Measurements from ENCODE around the gene ADAM17. TPM values are rescaled to one million over a fixed set of nuclear protein-coding genes. Genes with fewer than 3 reads are reported as not detected.

ADAM17 gene
- total and polyA plus RNA-seq, 2 of the 8 experiments (the other 6 are each of a cell fraction or from before 2014, with no cell fraction given) = 6.5 to 23.5 TPM

- no peak overlapping the region for H3K4ac ChIP-seq (replicated peaks; ENCODE audit: insufficient read length, low read depth, low read length)
- no peak overlapping the region for H2AK5ac ChIP-seq (ENCODE audit: low read depth, low read length)
- no peaks in the 10 kb centered on the region for H3K23me2 ChIP-seq (ENCODE audit: low read depth, low read length)
- no peak overlapping the region for H3K56ac ChIP-seq (replicated peaks; ENCODE audit: insufficient read length, low read depth, low read length)
- no peaks in the 10 kb centered on the region for H3K36me3 ChIP-seq (ENCODE audit: control insufficient read depth in 2 of 4, insufficient read depth in 4 of 4, low read length in 3 of 4)
- no peaks in the 10 kb centered on the region for H3K79me2 ChIP-seq (ENCODE audit: control insufficient read depth in 1 of 2, insufficient read depth in 2 of 2, low read length in 2 of 2)
- H3K23ac ChIP-seq (ENCODE audit: insufficient read length) = no peak overlapping the region
- H3K27me3 ChIP-seq (replicated peaks in 1 of 4; ENCODE audit: control insufficient read depth in 3 of 4, extremely low read depth in 1 of 4, insufficient read depth in 3 of 4, low read length in 3 of 4) = no peaks in the 10 kb centered on the region
- H2AFZ ChIP-seq (ENCODE audit: low read length) = no peak overlapping the region
- no peak for DNase-seq (ENCODE audit: low read depth in 1 of 2, low spot score in 2 of 2)
- FAIRE-seq = no peak
- CTCF ChIA-PET (ENCODE audit: partially characterized antibody) = interaction anchor here (0.8 to 1.6 kb wide), 4 partner anchors 11 to 213 kb away, joined by 3 to 4 read pairs (median 4); no protein-coding TSS in a partner anchor
- no peak overlapping the region for H4K5ac ChIP-seq (ENCODE audit: insufficient read length, low read depth, low read length)
- no peak overlapping the region for H2BK12ac ChIP-seq (ENCODE audit: low read depth, low read length)
- POLR2A ChIA-PET (ENCODE audit: partially characterized antibody) = no interaction called here
- no peak overlapping the region for H3K4me3 ChIP-seq (ENCODE audit: extremely low read depth in 1 of 4, insufficient read depth in 2 of 4, low read depth in 3 of 4, low read length in 4 of 4)
- 87% methylated on average over 4 of the region's 4 CpGs; no CpG with 5 or more reads in 1 of the 2 experiments for WGBS, 2 experiments (ENCODE audit: extremely low coverage in 1 of 2, insufficient coverage in 1 of 2, insufficient read length in 1 of 2, insufficient replicate concordance in 2 of 2, low coverage in 1 of 2, low lambda C conversion rate in 2 of 2, missing lambda C conversion rate in 1 of 2)
- no peak overlapping the region for H3K27ac ChIP-seq (ENCODE audit: low read depth, low read length)
- no peak overlapping the region for H3K18ac ChIP-seq (ENCODE audit: extremely low read depth, low read length)
- no peak overlapping the region for H2BK5ac ChIP-seq (ENCODE audit: low read depth, low read length)
- no peak overlapping the region for H2BK20ac ChIP-seq (ENCODE audit: low read length)
- H3K9ac ChIP-seq (replicated peaks in 1 of 4; ENCODE audit: extremely low read depth in 1 of 4, low read depth in 3 of 4, low read length in 3 of 4) = no peak overlapping the region
- H3K79me1 ChIP-seq (ENCODE audit: low read depth, low read length) = no peaks in the 10 kb centered on the region
- TF ChIP-seq KDM4A (IDR thresholded peaks at IDR 0.05; ENCODE audit: low read depth, low read length, severe bottlenecking) (no peak), CTCF (IDR thresholded peaks at IDR 0.05; ENCODE audit: control extremely low read depth in 1 of 3, insufficient read depth in 1 of 3, low read depth in 1 of 3, low read length in 3 of 3) (peak in 2 of 3 experiments; percentile 33 to 34; a peak in 3 of 4 replicates)
- H4K91ac ChIP-seq (replicated peaks; ENCODE audit: insufficient read length, low read length) = no peak overlapping the region
- no peak overlapping the region for H3K14ac ChIP-seq (ENCODE audit: insufficient read length)
- no peak overlapping the region for H2BK15ac ChIP-seq (ENCODE audit: low read length)
- no peak overlapping the region for H3K4me2 ChIP-seq (ENCODE audit: insufficient read depth in 1 of 2, low read depth in 2 of 2, low read length in 2 of 2)
- H2BK120ac ChIP-seq (replicated peaks; ENCODE audit: low read depth, low read length) = no peak overlapping the region
- H4K20me1 ChIP-seq (replicated peaks in 1 of 2; ENCODE audit: control insufficient read depth in 1 of 2, insufficient read depth in 2 of 2, low read length in 2 of 2) = peaks cover 0 to 2% of the 10 kb centered on the region in 2 experiments
- no peaks in the 10 kb centered on the region for H3K4me1 ChIP-seq (replicated peaks in 1 of 4; ENCODE audit: control insufficient read depth in 3 of 4, insufficient read depth in 4 of 4, low read length in 3 of 4)
- no peaks in the 10 kb centered on the region for H3K9me3 ChIP-seq (ENCODE audit: insufficient read depth in 2 of 2, low read depth in 1 of 2, low read length in 1 of 2)
- no peak overlapping the region for H4K8ac ChIP-seq (ENCODE audit: extremely low read depth, insufficient read depth, low read length)
Observed at GRCh38 chr2:9573840-9574239, 18.2 kb upstream of the ADAM17 start.

All from H1 (cell line).